HG02763 (cell line): ENCODE results near the gene GRB10.

Experiments
- ATAC-seq: cut with Tn5 transposase; IDR thresholded peaks from one replicate; pipeline ENCODE4 v1.9.1; 2021; ENCODE audit warnings: mild to moderate bottlenecking, moderate library complexity; ENCODE audit not compliant: unreplicated experiment

GRB10 gene

GRCh38 chr7:50696810-50697582 lies 85.7 kb downstream of the GRB10 start:
- no peak for ATAC-seq

- ATAC-seq = no peak
Observed at GRCh38 chr7:50695026-50695425, 87.7 kb downstream of the GRB10 start.

- no peak for ATAC-seq
Observed at GRCh38 chr7:50693455-50694130, 89.1 kb downstream of the GRB10 start.

- no peak for ATAC-seq
Observed at GRCh38 chr7:50690541-50691011, 92.1 kb downstream of the GRB10 start.

GRCh38 chr7:50688226-50688590 lies 94.5 kb downstream of the GRB10 start:
- ATAC-seq = no peak

- no peak for ATAC-seq
Observed at GRCh38 chr7:50687575-50688225, 95.0 kb downstream of the GRB10 start.

GRCh38 chr7:50687096-50687495 lies 95.6 kb downstream of the GRB10 start:
- ATAC-seq = no peak

- ATAC-seq = no peak
Observed at GRCh38 chr7:50685135-50686065, 97.3 kb downstream of the GRB10 start.

- ATAC-seq = no peak
Observed at GRCh38 chr7:50684713-50685075, 98.0 kb downstream of the GRB10 start.

- ATAC-seq = no peak
Observed at GRCh38 chr7:50684011-50684712, 98.5 kb downstream of the GRB10 start.

GRCh38 chr7:50682573-50682972 lies 100.1 kb downstream of the GRB10 start:
- ATAC-seq = no peak

GRCh38 chr7:50682079-50682478 lies 100.6 kb downstream of the GRB10 start:
- ATAC-seq = no peak

- ATAC-seq = no peak
Observed at GRCh38 chr7:50681432-50682045, 101.2 kb downstream of the GRB10 start.

GRCh38 chr7:50679218-50680007 lies 103.3 kb downstream of the GRB10 start:
- ATAC-seq = peak; percentile 79

- ATAC-seq = no peak
Observed at GRCh38 chr7:50678586-50678985, 104.1 kb downstream of the GRB10 start.

- ATAC-seq = no peak
Observed at GRCh38 chr7:50677638-50677996, 105.1 kb downstream of the GRB10 start.

GRCh38 chr7:50676740-50677637 lies 105.7 kb downstream of the GRB10 start:
- no peak for ATAC-seq

- no peak for ATAC-seq
Observed at GRCh38 chr7:50676079-50676478, 106.6 kb downstream of the GRB10 start.
